Measurements from ENCODE around the gene CD27. TPM values are rescaled to one million over a fixed set of nuclear protein-coding genes. Genes with fewer than 3 reads are reported as not detected.

Gene CD27
- total and polyA plus RNA-seq, 2 of the 8 experiments (the other 6 are each of a cell fraction or from before 2014, with no cell fraction given) = 0.28 to 0.39 TPM

DNA sequence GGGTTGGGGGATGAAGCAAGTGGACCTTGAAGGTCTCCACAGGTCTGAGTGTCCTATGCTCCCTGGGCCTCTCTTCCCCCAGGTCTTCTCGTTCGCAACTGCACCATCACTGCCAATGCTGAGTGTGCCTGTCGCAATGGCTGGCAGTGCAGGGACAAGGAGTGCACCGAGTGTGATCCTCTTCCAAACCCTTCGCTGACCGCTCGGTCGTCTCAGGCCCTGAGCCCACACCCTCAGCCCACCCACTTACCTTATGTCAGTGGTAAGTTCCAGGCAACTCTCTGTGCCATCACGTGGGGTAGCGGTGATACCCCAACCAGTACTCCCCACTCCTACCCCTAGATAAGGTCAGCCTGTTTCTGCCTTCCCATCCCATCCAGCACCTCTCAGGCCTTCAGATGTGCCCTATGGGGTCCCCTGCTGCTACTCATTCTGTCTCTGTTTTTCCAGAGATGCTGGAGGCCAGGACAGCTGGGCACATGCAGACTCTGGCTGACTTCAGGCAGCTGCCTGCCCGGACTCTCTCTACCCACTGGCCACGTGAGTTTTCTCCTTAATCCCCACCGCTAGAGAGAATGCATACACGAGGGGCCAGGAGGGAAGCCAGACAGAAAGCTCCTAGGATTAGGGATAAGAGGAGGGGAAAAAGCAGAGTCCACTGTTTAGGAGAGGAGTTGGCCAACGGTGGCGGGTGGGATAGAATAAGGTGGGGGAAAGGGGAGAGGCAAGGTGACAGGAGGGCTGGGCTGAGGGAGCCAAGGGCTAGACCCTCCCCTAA is 5.5 kb downstream of the CD27 start (continued):
- TF ChIP-seq NANOG (IDR thresholded peaks at IDR 0.05; ENCODE audit: insufficient read depth, low read depth, low read length, poor library complexity, severe bottlenecking) (no peak), YY1 (IDR thresholded peaks at IDR 0.05; ENCODE audit: low read depth, low read length) (no peak), SAP30 (IDR thresholded peaks at IDR 0.05; ENCODE audit: insufficient read depth, insufficient replicate concordance, low read length) (no peak), RAD21 (IDR thresholded peaks at IDR 0.05 in 1 of 2, conservative IDR thresholded peaks at IDR 0.05 in 1 of 2; ENCODE audit: low read depth in 2 of 2, low read length in 2 of 2) (no peak), RFX5 (IDR thresholded peaks at IDR 0.05; ENCODE audit: borderline replicate concordance, low read depth, low read length) (no peak), CTBP2 (IDR thresholded peaks at IDR 0.05; ENCODE audit: borderline replicate concordance, insufficient read depth, insufficient read length, low read length) (no peak), SP2 (IDR thresholded peaks at IDR 0.05; ENCODE audit: low read length) (no peak), ASH2L (IDR thresholded peaks at IDR 0.05; ENCODE audit: low read length) (no peak), JUND (IDR thresholded peaks at IDR 0.05; ENCODE audit: low read length) (no peak)
- TF ChIP-seq, protein P1, sequence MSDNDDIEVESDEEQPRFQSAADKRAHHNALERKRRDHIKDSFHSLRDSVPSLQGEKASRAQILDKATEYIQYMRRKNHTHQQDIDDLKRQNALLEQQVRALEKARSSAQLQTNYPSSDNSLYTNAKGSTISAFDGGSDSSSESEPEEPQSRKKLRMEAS (IDR thresholded peaks at IDR 0.05) = no peak
